HL-60/S4 (cell line): ENCODE measurements around the gene OASL.

Experiments used
- in situ Hi-C: fragments of 300-500 bp; cut with MboI; formaldehyde crosslinking; loops from 2 replicates; pipeline ENCODE4 v1.14.3; 2022; ENCODE audit warnings: low sequenced_read_pairs

Gene OASL

DNA sequence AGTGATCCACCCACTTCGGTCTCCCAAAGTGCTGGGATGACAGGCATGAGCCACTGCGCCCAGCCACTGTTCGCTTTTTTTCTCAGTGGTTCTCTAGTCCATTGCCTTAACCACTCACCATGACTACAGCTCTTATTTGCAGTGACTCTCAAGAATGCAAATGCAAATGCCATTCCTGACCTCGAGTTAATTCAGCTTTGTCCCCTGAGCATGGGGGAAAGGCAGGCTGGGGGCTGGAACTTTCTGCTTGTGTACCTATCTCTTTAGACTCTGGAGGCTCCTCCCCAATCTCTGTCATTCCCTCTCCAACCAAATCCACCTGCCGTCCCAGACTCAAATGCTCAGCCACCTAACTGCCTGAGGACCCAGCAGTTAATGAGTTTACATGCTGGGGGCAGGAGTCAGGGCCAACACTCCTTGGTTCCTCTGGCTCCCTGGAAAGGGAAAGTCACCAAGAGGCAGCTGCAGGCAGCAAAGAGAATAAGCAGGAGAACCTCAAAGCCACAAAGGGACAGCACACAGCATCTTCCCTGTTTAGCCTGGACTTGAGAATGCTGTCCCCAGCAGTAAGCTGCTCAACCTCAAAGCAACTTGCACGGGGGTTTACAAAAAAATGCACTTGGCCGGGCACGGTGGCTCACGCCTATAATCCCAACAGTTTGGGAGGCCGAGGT, 66.0 kb downstream of the OASL start:
- in situ Hi-C loops: loop anchor here (10.0 kb wide), 1 partner anchor 388 kb away; the partner anchor contains the start of gene POP5

DNA sequence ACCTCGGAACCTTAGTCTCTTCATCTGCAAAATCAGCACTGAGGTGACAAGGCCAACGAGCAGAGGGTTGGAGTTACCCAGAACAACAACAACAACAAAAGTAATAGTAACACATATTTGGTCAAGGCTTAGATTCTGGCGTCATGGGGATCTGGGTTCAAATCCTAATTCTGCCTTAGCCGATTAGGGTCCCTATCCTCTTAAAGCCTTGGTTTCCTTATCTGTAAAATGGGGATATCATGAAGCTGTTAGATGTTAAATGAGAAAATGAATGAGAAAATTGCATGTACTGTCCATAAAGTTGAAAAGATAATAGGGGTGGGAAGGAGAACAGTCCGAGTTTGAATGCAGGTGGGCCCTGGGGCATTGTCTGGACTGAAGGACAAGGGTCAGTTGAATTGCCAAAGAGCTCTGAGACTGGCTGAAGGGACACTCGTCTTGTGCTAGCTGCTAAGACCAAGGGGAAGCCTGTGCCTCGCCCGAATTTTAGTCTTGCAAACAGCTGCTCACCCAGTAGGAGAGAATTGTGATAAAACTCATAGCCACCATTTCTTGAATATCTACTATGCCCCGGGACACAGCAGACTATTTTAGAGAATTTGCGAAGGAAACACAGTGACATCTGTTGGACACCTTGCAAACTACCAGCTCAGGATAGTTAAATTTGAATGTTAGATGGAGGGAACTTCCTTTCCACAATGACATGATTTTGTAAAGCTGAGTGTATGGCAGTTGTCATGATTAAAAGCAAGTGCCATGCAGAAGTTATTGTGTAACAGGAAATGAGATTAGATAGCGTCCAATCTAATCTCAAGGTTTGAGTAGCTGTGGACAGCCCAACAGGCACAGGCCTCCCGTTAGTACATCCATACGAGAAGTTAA, 67.5 kb downstream of the OASL start:
- in situ Hi-C loops: loop anchor here (10.0 kb wide), 1 partner anchor 387 kb away; the partner anchor contains the start of gene POP5

GRCh38 chr12:120970310-120970709, 68.7 kb downstream of the OASL start:
- in situ Hi-C loops: loop anchor here (10.0 kb wide), 1 partner anchor 386 kb away; the partner anchor contains the start of gene POP5
